Measurements from ENCODE around the gene KLRC2. TPM values are rescaled to one million over a fixed set of nuclear protein-coding genes. Genes with fewer than 3 reads are reported as not detected.
"Not testable (repeated sequence)": the region's sequence is repeated elsewhere in the genome, so short reads cannot be mapped to it uniquely, and the experiment has no call there.

Gene KLRC2
- total RNA-seq, 1 donor from 2014 or later: not detected

- H3K36me3 Mint-ChIP-seq (ENCODE audit: low read depth); H3K9me3 Mint-ChIP-seq (ENCODE audit: low read depth); DNase-seq (ENCODE audit: low spot score); H3K27me3 Mint-ChIP-seq (ENCODE audit: low read depth); H3K4me3 Mint-ChIP-seq (ENCODE audit: unreplicated experiment); H3K27ac Mint-ChIP-seq (ENCODE audit: unreplicated experiment); H3K4me1 Mint-ChIP-seq (ENCODE audit: low read depth): not testable (repeated sequence)
Measured at GRCh38 chr12:10425938-10426337, 9.9 kb downstream of the KLRC2 start.

DNA sequence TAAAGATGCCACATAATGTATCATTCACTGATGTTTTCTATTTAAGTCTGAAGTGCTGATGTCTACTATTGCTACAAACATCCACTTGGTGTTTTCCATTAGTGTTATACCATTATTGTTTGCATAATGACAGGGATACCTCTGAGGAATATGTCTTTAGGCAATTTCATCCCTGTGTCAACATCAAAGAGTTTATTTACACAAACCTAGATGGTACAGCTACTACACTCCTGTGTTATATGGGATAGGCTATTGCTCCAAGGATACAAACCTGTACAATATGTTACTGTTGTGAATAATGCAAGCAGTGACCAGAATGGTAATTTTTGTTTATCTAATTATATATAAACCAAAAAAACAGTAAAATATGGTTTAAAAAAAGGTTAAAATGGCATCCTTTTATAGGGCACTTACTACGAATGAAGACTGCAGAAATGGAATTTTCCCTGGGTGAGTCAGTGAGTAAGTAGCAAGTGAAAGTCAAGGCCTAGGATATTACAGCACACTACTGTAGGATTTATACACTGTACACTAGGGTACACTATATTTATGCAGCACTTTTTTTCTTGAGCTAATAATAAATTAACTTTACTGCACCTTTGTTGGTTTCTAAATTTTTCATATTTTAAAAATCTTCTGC, 11.4 kb downstream of the KLRC2 start:
- DNase-seq (ENCODE audit: low spot score): not testable (repeated sequence)

GRCh38 chr12:10422159-10422558, 13.7 kb downstream of the KLRC2 start:
- H3K36me3 Mint-ChIP-seq (ENCODE audit: low read depth); H3K27me3 Mint-ChIP-seq (ENCODE audit: low read depth); H3K9me3 Mint-ChIP-seq (ENCODE audit: low read depth); DNase-seq (ENCODE audit: low spot score); H3K27ac Mint-ChIP-seq (ENCODE audit: unreplicated experiment); H3K4me1 Mint-ChIP-seq (ENCODE audit: low read depth); H3K4me3 Mint-ChIP-seq (ENCODE audit: unreplicated experiment): not testable (repeated sequence)

More for the DNA sequence above, 11.4 kb downstream of the KLRC2 start:
- H3K27ac Mint-ChIP-seq (ENCODE audit: unreplicated experiment); H3K9me3 Mint-ChIP-seq (ENCODE audit: low read depth); H3K4me1 Mint-ChIP-seq (ENCODE audit: low read depth); H3K36me3 Mint-ChIP-seq (ENCODE audit: low read depth); H3K4me3 Mint-ChIP-seq (ENCODE audit: unreplicated experiment); H3K27me3 Mint-ChIP-seq (ENCODE audit: low read depth): not testable (repeated sequence)

GRCh38 chr12:10420334-10420733, 15.5 kb downstream of the KLRC2 start, which contains the start of gene KLRC3:
TSS of gene KLRC3 (minus strand) at chr12:10420595. CDS start at chr12:10420550, 45 bp downstream.
- not testable (repeated sequence) for H3K36me3 Mint-ChIP-seq (ENCODE audit: low read depth); DNase-seq (ENCODE audit: low spot score); H3K4me1 Mint-ChIP-seq (ENCODE audit: low read depth); H3K4me3 Mint-ChIP-seq (ENCODE audit: unreplicated experiment); H3K27me3 Mint-ChIP-seq (ENCODE audit: low read depth); H3K9me3 Mint-ChIP-seq (ENCODE audit: low read depth)
- H3K27ac Mint-ChIP-seq (ENCODE audit: unreplicated experiment): peak within 1 kb of the TSS; percentile 36

- DNase-seq (ENCODE audit: low spot score): no peak
- Mint-ChIP-seq H3K4me1 (ENCODE audit: low read depth) (no peaks in the 10 kb centered on the region), H3K9me3 (ENCODE audit: low read depth) (peaks cover 8% of the 10 kb centered on the region), H3K27ac (ENCODE audit: unreplicated experiment) (no peak within 1 kb of the TSS), H3K4me3 (ENCODE audit: unreplicated experiment) (no peak within 1 kb of the TSS), H3K27me3 (ENCODE audit: low read depth) (no peaks in the 10 kb centered on the region), H3K36me3 (ENCODE audit: low read depth) (no peaks in the 10 kb centered on the region)
- TF ChIP-seq, protein P1, sequence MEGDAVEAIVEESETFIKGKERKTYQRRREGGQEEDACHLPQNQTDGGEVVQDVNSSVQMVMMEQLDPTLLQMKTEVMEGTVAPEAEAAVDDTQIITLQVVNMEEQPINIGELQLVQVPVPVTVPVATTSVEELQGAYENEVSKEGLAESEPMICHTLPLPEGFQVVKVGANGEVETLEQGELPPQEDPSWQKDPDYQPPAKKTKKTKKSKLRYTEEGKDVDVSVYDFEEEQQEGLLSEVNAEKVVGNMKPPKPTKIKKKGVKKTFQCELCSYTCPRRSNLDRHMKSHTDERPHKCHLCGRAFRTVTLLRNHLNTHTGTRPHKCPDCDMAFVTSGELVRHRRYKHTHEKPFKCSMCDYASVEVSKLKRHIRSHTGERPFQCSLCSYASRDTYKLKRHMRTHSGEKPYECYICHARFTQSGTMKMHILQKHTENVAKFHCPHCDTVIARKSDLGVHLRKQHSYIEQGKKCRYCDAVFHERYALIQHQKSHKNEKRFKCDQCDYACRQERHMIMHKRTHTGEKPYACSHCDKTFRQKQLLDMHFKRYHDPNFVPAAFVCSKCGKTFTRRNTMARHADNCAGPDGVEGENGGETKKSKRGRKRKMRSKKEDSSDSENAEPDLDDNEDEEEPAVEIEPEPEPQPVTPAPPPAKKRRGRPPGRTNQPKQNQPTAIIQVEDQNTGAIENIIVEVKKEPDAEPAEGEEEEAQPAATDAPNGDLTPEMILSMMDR (IDR thresholded peaks at IDR 0.05): no peak
Measured at GRCh38 chr12:10409392-10409791, 26.4 kb downstream of the KLRC2 start, which contains the start of gene KLRC4. TSS of gene KLRC4 (minus strand) at chr12:10409757. CDS start at chr12:10409575, 182 bp downstream.

DNA sequence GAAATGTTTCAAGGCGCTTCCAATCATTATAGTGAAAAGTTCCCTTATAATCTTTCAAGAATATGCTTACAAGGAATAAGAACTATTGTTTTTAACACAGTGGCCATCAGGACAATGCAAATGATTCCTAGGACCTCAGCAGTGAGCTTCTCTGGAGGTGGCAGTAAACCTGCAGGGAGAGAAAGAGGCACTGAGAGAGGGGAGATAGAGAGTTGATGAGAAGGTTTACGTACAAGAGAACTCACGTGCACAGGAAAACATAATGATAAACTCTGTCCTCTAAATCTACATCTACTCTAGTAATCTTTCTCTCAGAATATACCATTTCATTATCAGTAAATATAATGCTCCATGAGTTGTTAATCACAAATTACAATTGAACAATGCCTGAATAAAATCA, 27.0 kb downstream of the KLRC2 start:
- H3K4me3 Mint-ChIP-seq (ENCODE audit: unreplicated experiment): no peak overlapping the region
- no peak overlapping the region for H3K27ac Mint-ChIP-seq (ENCODE audit: unreplicated experiment)
- no peaks in the 10 kb centered on the region for H3K36me3 Mint-ChIP-seq (ENCODE audit: low read depth)
- no peak for DNase-seq (ENCODE audit: low spot score)
- TF ChIP-seq, protein P1 (IDR thresholded peaks at IDR 0.05): no peak
- no peaks in the 10 kb centered on the region for H3K4me1 Mint-ChIP-seq (ENCODE audit: low read depth)
- peaks cover 8% of the 10 kb centered on the region for H3K9me3 Mint-ChIP-seq (ENCODE audit: low read depth)
- no peaks in the 10 kb centered on the region for H3K27me3 Mint-ChIP-seq (ENCODE audit: low read depth)

DNA sequence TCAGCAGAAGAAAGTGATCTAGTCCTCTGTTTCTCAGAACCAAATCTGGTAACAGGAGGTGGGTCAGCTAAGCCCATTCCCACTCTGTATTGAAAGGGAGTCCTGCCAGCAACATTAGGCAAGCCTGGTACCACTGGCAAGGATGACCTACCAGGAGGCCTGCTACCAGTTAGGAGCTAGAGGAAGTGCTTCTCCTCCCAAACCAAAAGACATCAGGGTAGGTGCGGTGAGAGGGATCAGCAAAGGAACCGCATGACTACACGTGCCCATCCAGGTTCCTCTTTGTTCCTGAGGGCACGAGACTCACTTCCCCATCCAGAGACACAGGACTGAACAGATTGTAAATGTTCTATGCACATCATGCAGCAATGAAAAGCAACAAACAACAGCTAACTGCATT, 29.1 kb downstream of the KLRC2 start:
- H3K4me1 Mint-ChIP-seq (ENCODE audit: low read depth): no peaks in the 10 kb centered on the region

More for the DNA sequence above, 29.1 kb downstream of the KLRC2 start:
- no peak overlapping the region for H3K27ac Mint-ChIP-seq (ENCODE audit: unreplicated experiment)
- H3K4me3 Mint-ChIP-seq (ENCODE audit: unreplicated experiment): no peak overlapping the region
- no peaks in the 10 kb centered on the region for H3K36me3 Mint-ChIP-seq (ENCODE audit: low read depth)
- TF ChIP-seq, protein P1 (IDR thresholded peaks at IDR 0.05): no peak
- no peaks in the 10 kb centered on the region for H3K27me3 Mint-ChIP-seq (ENCODE audit: low read depth)
- peaks cover 8% of the 10 kb centered on the region for H3K9me3 Mint-ChIP-seq (ENCODE audit: low read depth)
- DNase-seq (ENCODE audit: low spot score): no peak
